Measurements from ENCODE around the gene PDK4.
A peak's percentile ranks its signal among the peaks of the same experiment; 100 is the strongest.

PDK4 gene

GRCh38 chr7:95590387-95591248, 5.7 kb downstream of the PDK4 start:
- Histone ChIP-seq H3K4me1 (ENCODE audit: control insufficient read depth in 1 of 2, insufficient read depth in 2 of 2, low read length in 2 of 2) (peaks cover 7 to 9% of the 10 kb centered on the region in 2 donors), H3K9ac (ENCODE audit: low read depth in 1 of 2, low read length in 2 of 2) (no peak overlapping the region)

GRCh38 chr7:95589766-95590165, 6.5 kb downstream of the PDK4 start:
- no peak overlapping the region for H3K9ac ChIP-seq (ENCODE audit: low read depth in 1 of 2, low read length in 2 of 2)
- no peaks in the 10 kb centered on the region for H3K9me3 ChIP-seq (ENCODE audit: control insufficient read depth in 1 of 2, low read length in 2 of 2)
- H3K27ac ChIP-seq (ENCODE audit: low read depth, low read length), result no peak overlapping the region
- no peaks in the 10 kb centered on the region for H3K27me3 ChIP-seq (ENCODE audit: control insufficient read depth in 1 of 2, insufficient read depth in 2 of 2, low read length in 2 of 2)
- H3K4me3 ChIP-seq (ENCODE audit: low read depth in 1 of 2, low read length in 2 of 2), result no peak overlapping the region
- H3K36me3 ChIP-seq (ENCODE audit: control insufficient read depth in 1 of 2, insufficient read depth in 2 of 2, low read length in 2 of 2), result peaks cover 59 to 85% of the 10 kb centered on the region in 2 donors
- H3K4me1 ChIP-seq (ENCODE audit: control insufficient read depth in 1 of 2, insufficient read depth in 2 of 2, low read length in 2 of 2), result peaks cover 7 to 9% of the 10 kb centered on the region in 2 donors

More at GRCh38 chr7:95590387-95591248, 5.7 kb downstream of the PDK4 start:
- H3K27me3 ChIP-seq (ENCODE audit: control insufficient read depth in 1 of 2, insufficient read depth in 2 of 2, low read length in 2 of 2), result no peaks in the 10 kb centered on the region
- H3K27ac ChIP-seq (ENCODE audit: low read depth, low read length), result no peak overlapping the region
- peaks cover 51 to 76% of the 10 kb centered on the region in 2 donors for H3K36me3 ChIP-seq (ENCODE audit: control insufficient read depth in 1 of 2, insufficient read depth in 2 of 2, low read length in 2 of 2)
- peak overlapping the region; percentile 10 to 34 for H3K4me3 ChIP-seq (ENCODE audit: low read depth in 1 of 2, low read length in 2 of 2)
- H3K9me3 ChIP-seq (ENCODE audit: control insufficient read depth in 1 of 2, low read length in 2 of 2), result no peaks in the 10 kb centered on the region

GRCh38 chr7:95589031-95589430, 7.3 kb downstream of the PDK4 start:
- no peaks in the 10 kb centered on the region for H3K27me3 ChIP-seq (ENCODE audit: control insufficient read depth in 1 of 2, insufficient read depth in 2 of 2, low read length in 2 of 2)
- peak overlapping the region in 1 of 2 donors; percentile 4 for H3K9ac ChIP-seq (ENCODE audit: low read depth in 1 of 2, low read length in 2 of 2)
- H3K27ac ChIP-seq (ENCODE audit: low read depth, low read length), result no peak overlapping the region
- peaks cover 7 to 9% of the 10 kb centered on the region in 2 donors for H3K4me1 ChIP-seq (ENCODE audit: control insufficient read depth in 1 of 2, insufficient read depth in 2 of 2, low read length in 2 of 2)
- no peaks in the 10 kb centered on the region for H3K9me3 ChIP-seq (ENCODE audit: control insufficient read depth in 1 of 2, low read length in 2 of 2)
- peaks cover 56 to 87% of the 10 kb centered on the region in 2 donors for H3K36me3 ChIP-seq (ENCODE audit: control insufficient read depth in 1 of 2, insufficient read depth in 2 of 2, low read length in 2 of 2)
- peak overlapping the region in 1 of 2 donors; percentile 17 for H3K4me3 ChIP-seq (ENCODE audit: low read depth in 1 of 2, low read length in 2 of 2)

GRCh38 chr7:95586951-95587301, 9.4 kb downstream of the PDK4 start:
- H3K4me1 ChIP-seq (ENCODE audit: control insufficient read depth in 1 of 2, insufficient read depth in 2 of 2, low read length in 2 of 2), result peaks cover 7 to 9% of the 10 kb centered on the region in 2 donors
- H3K27me3 ChIP-seq (ENCODE audit: control insufficient read depth in 1 of 2, insufficient read depth in 2 of 2, low read length in 2 of 2), result no peaks in the 10 kb centered on the region
- no peak overlapping the region for H3K27ac ChIP-seq (ENCODE audit: low read depth, low read length)
- no peaks in the 10 kb centered on the region for H3K9me3 ChIP-seq (ENCODE audit: control insufficient read depth in 1 of 2, low read length in 2 of 2)
- no peak overlapping the region for H3K9ac ChIP-seq (ENCODE audit: low read depth in 1 of 2, low read length in 2 of 2)
- peaks cover 53 to 77% of the 10 kb centered on the region in 2 donors for H3K36me3 ChIP-seq (ENCODE audit: control insufficient read depth in 1 of 2, insufficient read depth in 2 of 2, low read length in 2 of 2)
- no peak overlapping the region for H3K4me3 ChIP-seq (ENCODE audit: low read depth in 1 of 2, low read length in 2 of 2)

GRCh38 chr7:95585426-95585789, 10.9 kb downstream of the PDK4 start:
- Histone ChIP-seq H3K9ac (ENCODE audit: low read depth in 1 of 2, low read length in 2 of 2) (no peak overlapping the region), H3K9me3 (ENCODE audit: control insufficient read depth in 1 of 2, low read length in 2 of 2) (no peaks in the 10 kb centered on the region), H3K4me1 (ENCODE audit: control insufficient read depth in 1 of 2, insufficient read depth in 2 of 2, low read length in 2 of 2) (peaks cover 4 to 6% of the 10 kb centered on the region in 2 donors), H3K27me3 (ENCODE audit: control insufficient read depth in 1 of 2, insufficient read depth in 2 of 2, low read length in 2 of 2) (no peaks in the 10 kb centered on the region), H3K4me3 (ENCODE audit: low read depth in 1 of 2, low read length in 2 of 2) (no peak overlapping the region), H3K27ac (ENCODE audit: low read depth, low read length) (no peak overlapping the region), H3K36me3 (ENCODE audit: control insufficient read depth in 1 of 2, insufficient read depth in 2 of 2, low read length in 2 of 2) (peaks cover 43 to 66% of the 10 kb centered on the region in 2 donors)

- Histone ChIP-seq H3K36me3 (ENCODE audit: control insufficient read depth in 1 of 2, insufficient read depth in 2 of 2, low read length in 2 of 2) (peaks cover 42 to 63% of the 10 kb centered on the region in 2 donors), H3K4me1 (ENCODE audit: control insufficient read depth in 1 of 2, insufficient read depth in 2 of 2, low read length in 2 of 2) (peaks cover 4 to 6% of the 10 kb centered on the region in 2 donors), H3K27me3 (ENCODE audit: control insufficient read depth in 1 of 2, insufficient read depth in 2 of 2, low read length in 2 of 2) (no peaks in the 10 kb centered on the region), H3K27ac (ENCODE audit: low read depth, low read length) (no peak overlapping the region), H3K9me3 (ENCODE audit: control insufficient read depth in 1 of 2, low read length in 2 of 2) (no peaks in the 10 kb centered on the region), H3K9ac (ENCODE audit: low read depth in 1 of 2, low read length in 2 of 2) (no peak overlapping the region), H3K4me3 (ENCODE audit: low read depth in 1 of 2, low read length in 2 of 2) (no peak overlapping the region)
These were observed 11.4 kb downstream of the PDK4 start for GRCh38 chr7:95584769-95585425.

- H3K4me3 ChIP-seq (ENCODE audit: low read depth in 1 of 2, low read length in 2 of 2), result no peak overlapping the region
- peaks cover under 1 to 4% of the 10 kb centered on the region in 2 donors for H3K4me1 ChIP-seq (ENCODE audit: control insufficient read depth in 1 of 2, insufficient read depth in 2 of 2, low read length in 2 of 2)
- no peak overlapping the region for H3K9ac ChIP-seq (ENCODE audit: low read depth in 1 of 2, low read length in 2 of 2)
- H3K27ac ChIP-seq (ENCODE audit: low read depth, low read length), result no peak overlapping the region
- H3K36me3 ChIP-seq (ENCODE audit: control insufficient read depth in 1 of 2, insufficient read depth in 2 of 2, low read length in 2 of 2), result peaks cover 34 to 55% of the 10 kb centered on the region in 2 donors
- no peaks in the 10 kb centered on the region for H3K27me3 ChIP-seq (ENCODE audit: control insufficient read depth in 1 of 2, insufficient read depth in 2 of 2, low read length in 2 of 2)
- no peaks in the 10 kb centered on the region for H3K9me3 ChIP-seq (ENCODE audit: control insufficient read depth in 1 of 2, low read length in 2 of 2)
These were observed 12.3 kb downstream of the PDK4 start for GRCh38 chr7:95583834-95584621.

- H3K4me1 ChIP-seq (ENCODE audit: control insufficient read depth in 1 of 2, insufficient read depth in 2 of 2, low read length in 2 of 2), result no peaks in the 10 kb centered on the region
- H3K36me3 ChIP-seq (ENCODE audit: control insufficient read depth in 1 of 2, insufficient read depth in 2 of 2, low read length in 2 of 2), result peaks cover 28 to 42% of the 10 kb centered on the region in 2 donors
- H3K9me3 ChIP-seq (ENCODE audit: control insufficient read depth in 1 of 2, low read length in 2 of 2), result no peaks in the 10 kb centered on the region
- H3K27ac ChIP-seq (ENCODE audit: low read depth, low read length), result no peak overlapping the region
- H3K9ac ChIP-seq (ENCODE audit: low read depth in 1 of 2, low read length in 2 of 2), result no peak overlapping the region
- H3K4me3 ChIP-seq (ENCODE audit: low read depth in 1 of 2, low read length in 2 of 2), result no peak overlapping the region
- no peaks in the 10 kb centered on the region for H3K27me3 ChIP-seq (ENCODE audit: control insufficient read depth in 1 of 2, insufficient read depth in 2 of 2, low read length in 2 of 2)
These were observed 13.6 kb downstream of the PDK4 start for GRCh38 chr7:95582578-95583293.

GRCh38 chr7:95581467-95581866, 14.8 kb downstream of the PDK4 start:
- Histone ChIP-seq H3K27me3 (ENCODE audit: control insufficient read depth in 1 of 2, insufficient read depth in 2 of 2, low read length in 2 of 2) (no peaks in the 10 kb centered on the region), H3K9me3 (ENCODE audit: control insufficient read depth in 1 of 2, low read length in 2 of 2) (no peaks in the 10 kb centered on the region), H3K36me3 (ENCODE audit: control insufficient read depth in 1 of 2, insufficient read depth in 2 of 2, low read length in 2 of 2) (peaks cover 15 to 29% of the 10 kb centered on the region in 2 donors), H3K27ac (ENCODE audit: low read depth, low read length) (no peak overlapping the region), H3K4me1 (ENCODE audit: control insufficient read depth in 1 of 2, insufficient read depth in 2 of 2, low read length in 2 of 2) (no peaks in the 10 kb centered on the region), H3K4me3 (ENCODE audit: low read depth in 1 of 2, low read length in 2 of 2) (no peak overlapping the region), H3K9ac (ENCODE audit: low read depth in 1 of 2, low read length in 2 of 2) (no peak overlapping the region)

Measured in duodenal mucosa (tissue), 2 donors.